Cerebellar nuclear complex (tissue), 1 donor: ENCODE data around the gene FHIP1B.

Experiments used
- DNase-seq, 2 experiments: peaks; one replicate each; lab custom pipeline; 2025; lab: John Stamatoyannopoulos, UW

FHIP1B gene

GRCh38 chr11:6201481-6201880 lies 33.0 kb downstream of the FHIP1B start:
- no peak for DNase-seq

GRCh38 chr11:6200975-6201374 lies 33.5 kb downstream of the FHIP1B start:
- no peak for DNase-seq

- DNase-seq = no peak
These were observed 35.1 kb downstream of the FHIP1B start, which contains the start of gene OR52W1 for GRCh38 chr11:6199174-6199810. Gene OR52W1 (plus strand): TSS chr11:6199224. CDS start chr11:6199224, 0 bp downstream.

- DNase-seq = no peak
These were observed 36.8 kb downstream of the FHIP1B start for GRCh38 chr11:6197466-6198200.

GRCh38 chr11:6196396-6196795 lies 38.0 kb downstream of the FHIP1B start:
- no peak for DNase-seq

- no peak for DNase-seq
These were observed 40.3 kb downstream of the FHIP1B start for GRCh38 chr11:6194065-6194581.

GRCh38 chr11:6191742-6192141 lies 42.7 kb downstream of the FHIP1B start:
- no peak for DNase-seq

- no peak for DNase-seq
These were observed 59.0 kb downstream of the FHIP1B start for GRCh38 chr11:6175440-6175839.

- DNase-seq = no peak
These were observed 64.2 kb downstream of the FHIP1B start, which contains the start of gene OR52B2 for GRCh38 chr11:6170226-6170625. Gene OR52B2 (minus strand): TSS chr11:6170326. CDS start chr11:6170326, 0 bp downstream.
